IMR-90 (cell line): ENCODE measurements around the gene POLR2F.

ENCODE experiments used
- POLR2A ChIP-seq: IDR thresholded peaks from 2 replicates; pipeline ENCODE4 v1.6.1; 2012; ENCODE audit warnings: mild to moderate bottlenecking, low read depth, low read length
- RCOR1 ChIP-seq: IDR thresholded peaks from 2 replicates; pipeline ENCODE4 v1.6.1; 2012; ENCODE audit warnings: mild to moderate bottlenecking, low read length, improper control_type of control experiment; ENCODE audit not compliant: insufficient replicate concordance
- TF ChIP-seq, protein P1 (sequence below): conservative IDR thresholded peaks from 2 replicates; pipeline ENCODE4 v1.5.1; 2012; ENCODE audit warnings: mild to moderate bottlenecking, low read depth, low read length, improper control_type of control experiment

- TF ChIP-seq RCOR1: no peak
- TF ChIP-seq POLR2A: no peak
- TF ChIP-seq, protein P1, sequence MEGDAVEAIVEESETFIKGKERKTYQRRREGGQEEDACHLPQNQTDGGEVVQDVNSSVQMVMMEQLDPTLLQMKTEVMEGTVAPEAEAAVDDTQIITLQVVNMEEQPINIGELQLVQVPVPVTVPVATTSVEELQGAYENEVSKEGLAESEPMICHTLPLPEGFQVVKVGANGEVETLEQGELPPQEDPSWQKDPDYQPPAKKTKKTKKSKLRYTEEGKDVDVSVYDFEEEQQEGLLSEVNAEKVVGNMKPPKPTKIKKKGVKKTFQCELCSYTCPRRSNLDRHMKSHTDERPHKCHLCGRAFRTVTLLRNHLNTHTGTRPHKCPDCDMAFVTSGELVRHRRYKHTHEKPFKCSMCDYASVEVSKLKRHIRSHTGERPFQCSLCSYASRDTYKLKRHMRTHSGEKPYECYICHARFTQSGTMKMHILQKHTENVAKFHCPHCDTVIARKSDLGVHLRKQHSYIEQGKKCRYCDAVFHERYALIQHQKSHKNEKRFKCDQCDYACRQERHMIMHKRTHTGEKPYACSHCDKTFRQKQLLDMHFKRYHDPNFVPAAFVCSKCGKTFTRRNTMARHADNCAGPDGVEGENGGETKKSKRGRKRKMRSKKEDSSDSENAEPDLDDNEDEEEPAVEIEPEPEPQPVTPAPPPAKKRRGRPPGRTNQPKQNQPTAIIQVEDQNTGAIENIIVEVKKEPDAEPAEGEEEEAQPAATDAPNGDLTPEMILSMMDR: no peak
These were observed 29.6 kb upstream of the POLR2F start for GRCh38 chr22:37923927-37924326.
